Cerebellar nuclear complex (tissue), 1 donor: ENCODE data around the gene SERPINB11.
"Not testable (repeated sequence)": the region's sequence is repeated elsewhere in the genome, so short reads cannot be mapped to it uniquely, and the experiment has no call there.

Experiments
- DNase-seq, 2 experiments: peaks; one replicate each; lab custom pipeline; 2025; lab: John Stamatoyannopoulos, UW

The SERPINB11 gene

GRCh38 chr18:63702660-63703059 is at the start of gene SERPINB11:
SERPINB11 (plus strand) TSS chr18:63702960; CDS start chr18:63710194, 7,234 bp downstream.
- no peak for DNase-seq

- not testable (repeated sequence) for DNase-seq
These were observed 43.8 kb upstream of the SERPINB11 start for GRCh38 chr18:63658920-63659319.

GRCh38 chr18:63661750-63662149 is 41.0 kb upstream of the SERPINB11 start, which contains the start of gene SERPINB3:
SERPINB3 (minus strand) TSS chr18:63661893; CDS start chr18:63661216, 677 bp downstream.
- not testable (repeated sequence) for DNase-seq

- DNase-seq = no peak
These were observed 38.2 kb upstream of the SERPINB11 start for GRCh38 chr18:63664571-63664970.

- DNase-seq = no peak
These were observed 26.0 kb upstream of the SERPINB11 start for GRCh38 chr18:63676526-63677323.

GRCh38 chr18:63677500-63678225 is 25.1 kb upstream of the SERPINB11 start:
- no peak for DNase-seq

GRCh38 chr18:63679820-63680606 is 22.7 kb upstream of the SERPINB11 start:
- DNase-seq = no peak

GRCh38 chr18:63681449-63682340 is 21.1 kb upstream of the SERPINB11 start:
- DNase-seq = no peak

- DNase-seq = no peak
These were observed 19.6 kb upstream of the SERPINB11 start for GRCh38 chr18:63683152-63683551.

GRCh38 chr18:63683890-63684289 is 18.9 kb upstream of the SERPINB11 start:
- no peak for DNase-seq

GRCh38 chr18:63684718-63685117 is 18.0 kb upstream of the SERPINB11 start:
- DNase-seq = no peak

- no peak for DNase-seq
These were observed 15.9 kb upstream of the SERPINB11 start for GRCh38 chr18:63686871-63687270.

- DNase-seq = no peak
These were observed 13.7 kb upstream of the SERPINB11 start for GRCh38 chr18:63689064-63689463.

GRCh38 chr18:63697097-63697660 is 5.6 kb upstream of the SERPINB11 start:
- DNase-seq = no peak

- DNase-seq = no peak
These were observed 2.3 kb upstream of the SERPINB11 start for GRCh38 chr18:63700501-63700900.

- no peak for DNase-seq
These were observed 808 bp upstream of the SERPINB11 start for GRCh38 chr18:63701952-63702351.

GRCh38 chr18:63705401-63705800 is 2.6 kb downstream of the SERPINB11 start:
- no peak for DNase-seq

- DNase-seq = no peak
These were observed 5.1 kb downstream of the SERPINB11 start for GRCh38 chr18:63707816-63708215.

GRCh38 chr18:63708650-63709049 is 5.9 kb downstream of the SERPINB11 start:
- DNase-seq = no peak

- DNase-seq = no peak
These were observed 23.1 kb downstream of the SERPINB11 start for GRCh38 chr18:63725682-63726480.
